ENCODE data around the gene MEGF11. TPM values are rescaled to one million over a fixed set of nuclear protein-coding genes. Genes with fewer than 3 reads are reported as not detected.

The MEGF11 gene
- total RNA-seq, 1 experiment from 2014 or later: not detected

- intact Hi-C loops (cut with micrococcal nuclease; ENCODE audit: unreplicated experiment): no loop called here
- no peak overlapping the region for H3K4me2 ChIP-seq
- TF ChIP-seq EZH2 (IDR thresholded peaks at IDR 0.05; ENCODE audit: low read depth): no peak
- no peak for TF ChIP-seq CTCF (conservative IDR thresholded peaks at IDR 0.05)
- H3K79me2 ChIP-seq (ENCODE audit: low read depth): no peaks in the 10 kb centered on the region
- H4K20me1 ChIP-seq (ENCODE audit: insufficient read depth): no peaks in the 10 kb centered on the region
- ChIA-PET CTCF (no interaction called here), POLR2A (ENCODE audit: unreplicated experiment) (no interaction called here)
- H2AFZ ChIP-seq: no peak overlapping the region
- H3K9me2 ChIP-seq (ENCODE audit: insufficient read depth): no peaks in the 10 kb centered on the region
- no peak overlapping the region for H3K4me3 ChIP-seq
- no peak overlapping the region for H3K27ac ChIP-seq
- H3K4me1 ChIP-seq (replicated peaks; ENCODE audit: insufficient read depth): no peaks in the 10 kb centered on the region
- no peaks in the 10 kb centered on the region for H3K9me3 ChIP-seq (ENCODE audit: insufficient read depth, low read depth)
- DNase-seq: no peak
- peaks cover 15% of the 10 kb centered on the region; the same call in 1 of the 2 replicates for H3K27me3 ChIP-seq (ENCODE audit: insufficient read depth, low read depth)
- no peaks in the 10 kb centered on the region for H3F3A ChIP-seq (ENCODE audit: insufficient read depth, low read depth)
- no TSS peak for BruUV-seq (replicated peaks)
- no peaks in the 10 kb centered on the region for H3K36me3 ChIP-seq (ENCODE audit: low read depth)
Observed at GRCh38 chr15:66169023-66169422, 84.5 kb downstream of the MEGF11 start.

- Histone ChIP-seq H3K4me3 (no peak overlapping the region), H2AFZ (no peak overlapping the region), H3K9me3 (ENCODE audit: insufficient read depth, low read depth) (no peaks in the 10 kb centered on the region), H3F3A (ENCODE audit: insufficient read depth, low read depth) (no peaks in the 10 kb centered on the region), H3K36me3 (ENCODE audit: low read depth) (no peaks in the 10 kb centered on the region), H4K20me1 (ENCODE audit: insufficient read depth) (no peaks in the 10 kb centered on the region), H3K27me3 (ENCODE audit: insufficient read depth, low read depth) (0 out of 2 replicates have a peak, but pooled peaks cover 6% of the 10 kb centered on the region), H3K27ac (no peak overlapping the region), H3K79me2 (ENCODE audit: low read depth) (no peaks in the 10 kb centered on the region), H3K4me1 (replicated peaks; ENCODE audit: insufficient read depth) (no peaks in the 10 kb centered on the region), H3K9me2 (ENCODE audit: insufficient read depth) (no peaks in the 10 kb centered on the region), H3K4me2 (no peak overlapping the region)
- CTCF ChIA-PET: no interaction called here
- TF ChIP-seq EZH2 (IDR thresholded peaks at IDR 0.05; ENCODE audit: low read depth) (no peak), CTCF (conservative IDR thresholded peaks at IDR 0.05) (no peak)
- DNase-seq: no peak
- POLR2A ChIA-PET (ENCODE audit: unreplicated experiment): no interaction called here
- BruUV-seq (replicated peaks): no TSS peak
- intact Hi-C loops (cut with micrococcal nuclease; ENCODE audit: unreplicated experiment): no loop called here
Observed at GRCh38 chr15:66167854-66168253, 85.7 kb downstream of the MEGF11 start.

- Histone ChIP-seq H3K4me3 (no peak overlapping the region), H3K9me2 (ENCODE audit: insufficient read depth) (no peaks in the 10 kb centered on the region), H3F3A (ENCODE audit: insufficient read depth, low read depth) (no peaks in the 10 kb centered on the region), H3K4me2 (no peak overlapping the region), H4K20me1 (ENCODE audit: insufficient read depth) (no peaks in the 10 kb centered on the region), H3K36me3 (ENCODE audit: low read depth) (no peaks in the 10 kb centered on the region), H3K79me2 (ENCODE audit: low read depth) (no peaks in the 10 kb centered on the region), H3K4me1 (replicated peaks; ENCODE audit: insufficient read depth) (no peaks in the 10 kb centered on the region), H3K9me3 (ENCODE audit: insufficient read depth, low read depth) (no peaks in the 10 kb centered on the region), H2AFZ (no peak overlapping the region), H3K27me3 (ENCODE audit: insufficient read depth, low read depth) (0 out of 2 replicates have a peak, but pooled peaks cover 4% of the 10 kb centered on the region), H3K27ac (no peak overlapping the region)
- intact Hi-C loops (cut with micrococcal nuclease; ENCODE audit: unreplicated experiment): no loop called here
- no TSS peak for BruUV-seq (replicated peaks)
- CTCF ChIA-PET: no interaction called here
- TF ChIP-seq EZH2 (IDR thresholded peaks at IDR 0.05; ENCODE audit: low read depth) (no peak), CTCF (conservative IDR thresholded peaks at IDR 0.05) (no peak)
- POLR2A ChIA-PET (ENCODE audit: unreplicated experiment): no interaction called here
- DNase-seq: no peak
Observed at GRCh38 chr15:66165856-66166255, 87.7 kb downstream of the MEGF11 start.
